HG02588 (cell line): ENCODE data around the gene DUOXA1.
"Not testable (repeated sequence)": the region's sequence is repeated elsewhere in the genome, so short reads cannot be mapped to it uniquely, and the experiment has no call there.

Experiments used
- ATAC-seq: cut with Tn5 transposase; IDR thresholded peaks from one replicate; pipeline ENCODE4 v1.9.1; 2021; ENCODE audit warnings: mild to moderate bottlenecking, moderate library complexity; ENCODE audit not compliant: unreplicated experiment

DUOXA1 gene

GRCh38 chr15:45093622-45094357 lies 35.9 kb downstream of the DUOXA1 start:
- no peak for ATAC-seq

- no peak for ATAC-seq
These were observed 36.7 kb downstream of the DUOXA1 start for GRCh38 chr15:45093013-45093412.

GRCh38 chr15:45091576-45091975 lies 38.1 kb downstream of the DUOXA1 start:
- no peak for ATAC-seq

- no peak for ATAC-seq
These were observed 38.5 kb downstream of the DUOXA1 start for GRCh38 chr15:45091161-45091560.

- ATAC-seq: no peak
These were observed 39.8 kb downstream of the DUOXA1 start for GRCh38 chr15:45089712-45090373.

- ATAC-seq: no peak
These were observed 40.6 kb downstream of the DUOXA1 start for GRCh38 chr15:45088801-45089711.

GRCh38 chr15:45087513-45087912 lies 42.2 kb downstream of the DUOXA1 start:
- no peak for ATAC-seq

- ATAC-seq: no peak
These were observed 45.5 kb downstream of the DUOXA1 start for GRCh38 chr15:45084163-45084562.

GRCh38 chr15:45083223-45083622 lies 46.5 kb downstream of the DUOXA1 start:
- no peak for ATAC-seq

GRCh38 chr15:45082412-45082811 lies 47.3 kb downstream of the DUOXA1 start:
- ATAC-seq: not testable (repeated sequence)

- not testable (repeated sequence) for ATAC-seq
These were observed 49.1 kb downstream of the DUOXA1 start for GRCh38 chr15:45080593-45080992.

GRCh38 chr15:45079628-45080246 lies 49.9 kb downstream of the DUOXA1 start:
- not testable (repeated sequence) for ATAC-seq

- not testable (repeated sequence) for ATAC-seq
These were observed 50.5 kb downstream of the DUOXA1 start for GRCh38 chr15:45079201-45079600.

- ATAC-seq: not testable (repeated sequence)
These were observed 52.3 kb downstream of the DUOXA1 start for GRCh38 chr15:45077391-45077790.

- not testable (repeated sequence) for ATAC-seq
These were observed 54.0 kb downstream of the DUOXA1 start for GRCh38 chr15:45075440-45076320.

- not testable (repeated sequence) for ATAC-seq
These were observed 56.1 kb downstream of the DUOXA1 start for GRCh38 chr15:45073602-45074001.

GRCh38 chr15:45069942-45070360 lies 59.7 kb downstream of the DUOXA1 start:
- ATAC-seq: not testable (repeated sequence)
